ENCODE data around the gene GINS2. TPM values are rescaled to one million over a fixed set of nuclear protein-coding genes. Genes with fewer than 3 reads are reported as not detected.
A peak's percentile ranks its signal among the peaks of the same experiment; 100 is the strongest.

The GINS2 gene
- total RNA-seq, 1 experiment from 2014 or later = 52.7 TPM

DNA sequence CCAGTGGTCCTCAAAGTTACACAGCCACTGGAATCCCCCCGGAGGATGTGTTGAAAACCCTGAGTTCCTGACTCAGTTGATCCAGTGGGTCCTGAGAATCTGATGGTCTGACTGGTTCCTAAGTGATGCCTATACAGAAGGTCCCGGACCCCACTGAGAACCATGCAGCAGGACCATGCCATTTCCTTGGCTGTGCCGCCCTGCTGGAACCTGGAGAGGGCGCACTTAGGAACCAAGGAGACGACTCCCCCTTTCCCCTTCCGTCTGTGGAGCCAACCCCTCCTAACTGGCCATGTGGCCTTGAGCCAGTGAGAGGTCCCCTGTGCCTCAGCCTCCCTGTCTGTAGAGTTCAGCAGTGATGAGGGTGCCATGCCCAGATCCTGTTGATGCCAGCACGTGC, 40.1 kb upstream of the GINS2 start:
- peaks cover 12 to 18% of the 10 kb centered on the region in 2 experiments for H3K4me1 Mint-ChIP-seq

More for the DNA sequence above, 40.1 kb upstream of the GINS2 start:
- H2BK5ac ChIP-seq (ENCODE audit: insufficient read length, low read length) = no peak overlapping the region
- H3T11ph ChIP-seq (ENCODE audit: low read length) = no peak overlapping the region
- H3K36me3 Mint-ChIP-seq (ENCODE audit: insufficient read depth in 1 of 3, low read depth in 3 of 3) = no peaks in the 10 kb centered on the region; a peak in 1 of 7 replicates
- H3K18ac ChIP-seq (ENCODE audit: insufficient read length, low read depth, low read length) = no peak overlapping the region
- H3K27ac ChIP-seq (ENCODE audit: insufficient read length, low read depth, low read length) = no peak overlapping the region
- H3K4me3 Mint-ChIP-seq = no peak overlapping the region
- no peaks in the 10 kb centered on the region for H3K4me1 ChIP-seq (ENCODE audit: insufficient read depth, low read length)
- peaks cover 3% of the 10 kb centered on the region; the same call in 1 of the 2 replicates for H3K27me3 Mint-ChIP-seq (ENCODE audit: low read depth)
- H3K27ac Mint-ChIP-seq = no peak overlapping the region
- H3K9ac ChIP-seq (ENCODE audit: extremely low read depth, insufficient read length, low read length) = no peak overlapping the region
- H2BK15ac ChIP-seq (ENCODE audit: low read depth, low read length) = no peak overlapping the region
- DNase-seq = peak; percentile 67
- no peaks in the 10 kb centered on the region for H3K79me2 ChIP-seq (ENCODE audit: insufficient read depth, low read length)
- no CpG with 5 or more reads among the region's 7 CpGs for WGBS (ENCODE audit: extremely low coverage, insufficient read length, low lambda C conversion rate)
- no peak overlapping the region for H4K91ac ChIP-seq (ENCODE audit: insufficient read length, low read depth, low read length)
- H4K8ac ChIP-seq (replicated peaks; ENCODE audit: insufficient read length, low read depth, low read length) = no peak overlapping the region
- TF ChIP-seq, protein P1, sequence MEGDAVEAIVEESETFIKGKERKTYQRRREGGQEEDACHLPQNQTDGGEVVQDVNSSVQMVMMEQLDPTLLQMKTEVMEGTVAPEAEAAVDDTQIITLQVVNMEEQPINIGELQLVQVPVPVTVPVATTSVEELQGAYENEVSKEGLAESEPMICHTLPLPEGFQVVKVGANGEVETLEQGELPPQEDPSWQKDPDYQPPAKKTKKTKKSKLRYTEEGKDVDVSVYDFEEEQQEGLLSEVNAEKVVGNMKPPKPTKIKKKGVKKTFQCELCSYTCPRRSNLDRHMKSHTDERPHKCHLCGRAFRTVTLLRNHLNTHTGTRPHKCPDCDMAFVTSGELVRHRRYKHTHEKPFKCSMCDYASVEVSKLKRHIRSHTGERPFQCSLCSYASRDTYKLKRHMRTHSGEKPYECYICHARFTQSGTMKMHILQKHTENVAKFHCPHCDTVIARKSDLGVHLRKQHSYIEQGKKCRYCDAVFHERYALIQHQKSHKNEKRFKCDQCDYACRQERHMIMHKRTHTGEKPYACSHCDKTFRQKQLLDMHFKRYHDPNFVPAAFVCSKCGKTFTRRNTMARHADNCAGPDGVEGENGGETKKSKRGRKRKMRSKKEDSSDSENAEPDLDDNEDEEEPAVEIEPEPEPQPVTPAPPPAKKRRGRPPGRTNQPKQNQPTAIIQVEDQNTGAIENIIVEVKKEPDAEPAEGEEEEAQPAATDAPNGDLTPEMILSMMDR (conservative IDR thresholded peaks at IDR 0.05) = peak; percentile 74
- no peak overlapping the region for H3K4ac ChIP-seq (ENCODE audit: low read depth, low read length)
- H3K9me3 Mint-ChIP-seq = no peaks in the 10 kb centered on the region; a peak in 1 of 5 replicates
- no peak overlapping the region for H4K5ac ChIP-seq (ENCODE audit: insufficient read length, low read depth, low read length)
- H3K4me2 ChIP-seq (ENCODE audit: insufficient read depth, insufficient read length, low read length) = no peak overlapping the region
- no peak overlapping the region for H2BK12ac ChIP-seq (ENCODE audit: insufficient read length, low read depth, low read length)
- H4K20me1 ChIP-seq (ENCODE audit: control insufficient read depth, insufficient read depth, insufficient read length) = no peaks in the 10 kb centered on the region
- no peak overlapping the region for H2BK120ac ChIP-seq (ENCODE audit: low read depth, low read length, poor library complexity, severe bottlenecking)
- no peaks in the 10 kb centered on the region for H3K23me2 ChIP-seq (ENCODE audit: insufficient read length, low read depth, low read length, poor library complexity, severe bottlenecking)
- no peaks in the 10 kb centered on the region for H3K27me3 ChIP-seq (ENCODE audit: insufficient read depth, low read length)
- H3K56ac ChIP-seq (ENCODE audit: insufficient read length, low read depth, low read length) = no peak overlapping the region
- H3K9me3 ChIP-seq (ENCODE audit: control insufficient read depth, low read depth, low read length) = no peaks in the 10 kb centered on the region
- H3K23ac ChIP-seq (ENCODE audit: insufficient read length, low read depth, low read length) = no peak overlapping the region
- no peak overlapping the region for H3K14ac ChIP-seq (ENCODE audit: insufficient read depth, low read length)
- no peak overlapping the region for H2AFZ ChIP-seq (ENCODE audit: low read length)
- no peak overlapping the region for H2BK20ac ChIP-seq (ENCODE audit: low read depth, low read length, poor library complexity, severe bottlenecking)
- no peak overlapping the region for H2AK5ac ChIP-seq (ENCODE audit: insufficient read length, low read length)
- H3K79me1 ChIP-seq (ENCODE audit: insufficient read depth, low read depth, low read length, poor library complexity, severe bottlenecking) = no peaks in the 10 kb centered on the region
